ENCODE measurements around the gene HOXB8.

HOXB8 gene

DNA sequence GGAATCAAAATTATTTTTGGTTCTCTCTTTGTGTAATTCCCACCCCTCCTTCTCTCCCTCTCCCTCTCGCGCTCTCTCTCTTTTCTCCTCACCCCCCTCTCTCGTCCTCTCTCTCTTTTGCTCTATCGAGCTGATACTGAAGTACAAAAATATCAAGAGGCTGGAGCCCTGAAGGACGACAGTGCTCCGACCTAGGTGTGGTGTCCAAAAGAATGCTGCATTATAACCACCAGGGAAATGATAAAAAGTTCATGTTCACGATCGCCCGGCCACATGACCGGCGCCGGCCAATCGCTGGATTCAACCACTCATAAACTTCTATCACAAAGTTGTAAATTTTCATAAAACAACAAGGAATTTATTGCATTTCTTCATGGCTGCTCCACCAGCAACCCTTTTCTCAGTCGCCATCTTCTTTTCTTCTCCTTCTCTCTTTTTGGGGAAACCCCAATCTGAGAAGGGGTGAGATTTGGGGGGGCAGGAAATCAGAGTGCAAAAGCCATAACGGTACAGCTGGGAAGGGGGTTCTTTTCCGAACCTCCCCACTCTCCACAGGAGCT is 10.2 kb downstream of the HOXB8 start, which contains the start of gene HOXB6:
Gene HOXB6 (minus strand): TSS at position 217 of the 560 bp plus-strand sequence. CDS start 6,836 bp downstream, outside the sequence.
- DNase-seq (ENCODE audit: low spot score): no peak
- TF ChIP-seq, protein P1, sequence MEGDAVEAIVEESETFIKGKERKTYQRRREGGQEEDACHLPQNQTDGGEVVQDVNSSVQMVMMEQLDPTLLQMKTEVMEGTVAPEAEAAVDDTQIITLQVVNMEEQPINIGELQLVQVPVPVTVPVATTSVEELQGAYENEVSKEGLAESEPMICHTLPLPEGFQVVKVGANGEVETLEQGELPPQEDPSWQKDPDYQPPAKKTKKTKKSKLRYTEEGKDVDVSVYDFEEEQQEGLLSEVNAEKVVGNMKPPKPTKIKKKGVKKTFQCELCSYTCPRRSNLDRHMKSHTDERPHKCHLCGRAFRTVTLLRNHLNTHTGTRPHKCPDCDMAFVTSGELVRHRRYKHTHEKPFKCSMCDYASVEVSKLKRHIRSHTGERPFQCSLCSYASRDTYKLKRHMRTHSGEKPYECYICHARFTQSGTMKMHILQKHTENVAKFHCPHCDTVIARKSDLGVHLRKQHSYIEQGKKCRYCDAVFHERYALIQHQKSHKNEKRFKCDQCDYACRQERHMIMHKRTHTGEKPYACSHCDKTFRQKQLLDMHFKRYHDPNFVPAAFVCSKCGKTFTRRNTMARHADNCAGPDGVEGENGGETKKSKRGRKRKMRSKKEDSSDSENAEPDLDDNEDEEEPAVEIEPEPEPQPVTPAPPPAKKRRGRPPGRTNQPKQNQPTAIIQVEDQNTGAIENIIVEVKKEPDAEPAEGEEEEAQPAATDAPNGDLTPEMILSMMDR (IDR thresholded peaks at IDR 0.05; ENCODE audit: extremely low read depth, insufficient read depth, missing control alignments): no peak
- in situ Hi-C loops (cut with MboI; ENCODE audit: low pct_unique_long_range_greater_than_20kb, low sequenced_read_pairs, unreplicated experiment): no loop called here

DNA sequence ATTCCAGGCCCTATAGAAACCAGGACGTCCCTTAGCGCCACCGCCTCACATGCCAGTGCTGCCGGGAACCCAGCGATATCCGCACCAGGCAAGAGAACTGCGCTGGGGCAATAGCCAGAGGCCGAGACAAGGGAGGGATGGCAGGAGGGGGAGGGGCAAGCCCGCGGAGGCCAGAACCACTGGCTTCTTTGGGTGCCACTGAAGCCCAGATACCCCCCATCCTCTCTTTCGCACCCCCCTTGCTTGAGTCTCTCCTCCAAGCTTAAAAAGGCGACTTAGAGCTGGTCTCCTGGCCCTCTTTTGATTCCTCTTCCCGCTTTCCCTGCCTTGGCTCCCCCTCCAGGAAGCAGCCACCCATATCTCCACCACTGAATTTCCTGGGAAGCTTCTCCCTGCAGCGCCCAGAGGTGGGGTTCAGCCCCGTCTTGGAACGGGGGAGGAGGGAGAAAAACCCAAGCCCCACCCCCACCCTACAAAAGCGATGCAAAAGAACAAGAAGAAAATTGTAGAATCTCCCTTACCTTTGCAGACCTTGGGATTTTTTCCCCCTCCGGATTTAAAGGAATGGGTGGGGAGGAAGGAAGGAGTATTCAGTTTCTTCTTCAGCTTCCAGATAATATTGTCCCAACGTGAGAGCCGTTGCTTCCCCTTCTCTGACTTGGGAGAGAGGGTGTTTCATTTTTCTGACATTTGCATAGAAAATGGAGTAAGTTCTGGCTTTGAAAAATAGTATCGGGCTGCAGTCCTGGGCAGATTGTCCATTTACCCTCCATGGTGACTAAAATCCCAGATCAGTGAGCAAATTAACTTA is 10.9 kb downstream of the HOXB8 start:
- in situ Hi-C loops (cut with MboI; ENCODE audit: low pct_unique_long_range_greater_than_20kb, low sequenced_read_pairs, unreplicated experiment): no loop called here
- TF ChIP-seq, protein P1 (IDR thresholded peaks at IDR 0.05; ENCODE audit: extremely low read depth, insufficient read depth, missing control alignments): no peak
- no peak for DNase-seq (ENCODE audit: low spot score)

DNA sequence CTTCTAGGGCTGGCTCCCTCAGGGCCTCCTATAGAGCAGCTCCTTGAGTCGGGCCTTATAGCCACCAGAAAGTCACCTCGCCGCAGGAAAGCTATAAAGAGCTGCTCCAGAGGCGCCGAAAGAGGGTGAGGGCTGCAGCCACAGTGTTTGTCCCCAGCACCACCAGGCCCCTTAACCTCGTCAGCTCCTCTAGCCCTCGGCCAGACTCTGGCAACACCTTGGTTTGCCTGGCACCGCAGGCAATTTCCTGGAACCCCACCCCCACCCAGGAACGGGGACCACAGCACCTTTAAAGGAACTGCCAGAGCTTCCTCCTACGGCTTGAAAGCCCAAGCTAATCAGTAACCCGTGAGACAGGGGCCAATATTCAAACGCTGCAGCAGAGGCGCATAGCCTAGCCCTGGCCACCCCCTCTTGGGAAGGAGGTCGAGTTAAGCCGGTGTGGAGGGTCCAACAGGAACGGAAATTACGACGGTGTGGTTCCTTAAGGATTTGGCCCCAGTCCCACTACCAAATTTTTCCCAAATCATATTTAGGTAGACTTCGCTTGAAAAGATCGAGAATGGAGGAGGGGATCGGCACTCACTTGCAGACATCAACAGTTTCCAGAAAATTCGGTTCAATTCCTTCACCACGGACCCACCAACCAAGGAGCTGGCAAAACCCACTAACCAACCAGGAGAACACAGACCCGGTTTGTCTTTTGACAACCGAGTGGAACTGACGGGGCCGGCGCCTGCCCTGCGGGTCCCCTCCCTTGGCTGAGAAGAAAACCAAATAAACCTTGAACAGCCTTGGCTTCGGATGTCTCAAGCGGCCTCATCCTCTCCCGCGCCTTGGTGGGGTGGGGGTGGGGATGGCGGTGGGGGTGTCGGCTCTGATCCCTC is 13.3 kb downstream of the HOXB8 start:
- no peak for DNase-seq (ENCODE audit: low spot score)
- TF ChIP-seq, protein P1 (IDR thresholded peaks at IDR 0.05; ENCODE audit: extremely low read depth, insufficient read depth, missing control alignments): no peak
- in situ Hi-C loops (cut with MboI; ENCODE audit: low pct_unique_long_range_greater_than_20kb, low sequenced_read_pairs, unreplicated experiment): no loop called here

DNA sequence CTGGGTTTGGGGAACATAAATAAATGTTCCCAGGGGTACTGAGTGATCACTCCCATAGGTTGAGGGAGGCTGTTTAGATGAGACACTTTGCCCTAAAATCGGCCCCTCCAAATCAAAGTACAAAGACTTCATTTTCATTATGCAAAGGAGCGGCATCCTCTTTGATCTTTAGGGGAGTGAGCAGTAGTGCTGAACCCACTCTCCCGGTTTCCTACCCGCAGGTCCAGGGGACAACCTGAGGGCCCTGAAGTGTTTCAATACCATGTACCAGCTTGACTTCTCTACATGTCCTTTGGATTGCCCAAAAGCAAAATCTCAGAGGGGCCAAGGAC is 13.9 kb downstream of the HOXB8 start:
- no peak for DNase-seq (ENCODE audit: low spot score)
- TF ChIP-seq, protein P1 (IDR thresholded peaks at IDR 0.05; ENCODE audit: extremely low read depth, insufficient read depth, missing control alignments): no peak
- in situ Hi-C loops (cut with MboI; ENCODE audit: low pct_unique_long_range_greater_than_20kb, low sequenced_read_pairs, unreplicated experiment): no loop called here

DNA sequence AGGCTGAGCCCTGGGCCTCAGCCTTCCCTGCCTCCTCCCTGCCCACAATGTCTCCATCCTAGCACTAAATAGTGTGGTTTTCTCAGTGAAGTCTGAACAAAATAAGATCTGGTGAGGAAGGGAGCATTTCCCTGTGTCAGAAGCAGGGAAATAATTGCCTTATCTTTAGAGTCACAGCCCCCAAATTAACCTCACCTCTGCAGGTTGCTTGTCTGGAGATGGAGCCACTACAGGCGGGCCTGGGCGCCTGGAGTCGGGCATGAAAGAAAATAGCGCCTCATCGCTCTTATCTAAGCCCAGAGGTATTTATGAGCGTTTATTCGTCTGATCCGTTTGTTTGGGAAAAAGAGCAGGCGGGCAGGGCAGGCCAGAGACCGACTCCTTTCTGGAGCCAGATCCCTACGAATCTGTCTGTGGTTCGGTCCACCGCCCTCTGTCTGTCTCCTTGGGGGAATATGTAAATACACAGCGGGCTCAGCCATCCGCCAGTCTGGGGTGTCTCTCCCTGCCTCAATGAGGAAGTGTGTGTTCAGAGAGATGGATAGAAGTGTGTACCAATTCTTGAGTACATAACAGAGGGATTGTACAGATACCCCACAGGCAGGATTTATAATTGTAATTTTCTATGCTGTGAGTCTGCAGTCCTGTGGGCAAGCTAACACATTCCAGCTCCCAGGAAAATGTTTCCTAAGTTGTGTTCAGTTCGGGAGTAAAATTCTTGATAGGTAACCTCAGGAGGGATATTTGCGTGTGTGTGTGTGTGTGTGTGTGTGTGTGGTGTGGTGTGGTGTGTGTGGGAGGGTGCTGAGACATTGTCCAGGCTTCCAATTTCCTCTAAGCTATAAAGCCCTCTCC is 14.6 kb downstream of the HOXB8 start:
- in situ Hi-C loops (cut with MboI; ENCODE audit: low pct_unique_long_range_greater_than_20kb, low sequenced_read_pairs, unreplicated experiment): no loop called here
- TF ChIP-seq, protein P1 (IDR thresholded peaks at IDR 0.05; ENCODE audit: extremely low read depth, insufficient read depth, missing control alignments): no peak
- no peak for DNase-seq (ENCODE audit: low spot score)

DNA sequence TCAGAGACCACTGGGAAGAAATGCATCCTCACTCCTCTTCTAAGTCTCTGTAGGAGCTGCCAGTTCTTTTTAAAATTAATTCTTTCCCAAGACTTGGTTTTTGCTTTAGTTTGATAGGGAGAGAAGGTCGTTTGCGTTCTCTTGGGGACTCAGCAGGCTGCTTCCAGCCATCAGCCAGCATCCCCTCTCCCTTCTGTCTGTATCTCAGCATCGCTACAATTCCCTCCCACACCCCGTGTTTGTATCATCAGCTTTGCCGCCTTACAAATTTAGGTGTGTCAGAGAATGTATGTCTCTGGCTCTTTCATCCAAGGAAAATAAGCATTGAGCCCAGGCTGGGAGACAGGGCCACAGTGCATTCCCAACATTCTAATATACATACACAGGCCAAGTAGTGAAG is 15.7 kb downstream of the HOXB8 start:
- in situ Hi-C loops (cut with MboI; ENCODE audit: low pct_unique_long_range_greater_than_20kb, low sequenced_read_pairs, unreplicated experiment): no loop called here
- TF ChIP-seq, protein P1 (IDR thresholded peaks at IDR 0.05; ENCODE audit: extremely low read depth, insufficient read depth, missing control alignments): no peak
- DNase-seq (ENCODE audit: low spot score): no peak
